ENCODE data around the gene RUNX3.

- TF ChIP-seq, protein P1, sequence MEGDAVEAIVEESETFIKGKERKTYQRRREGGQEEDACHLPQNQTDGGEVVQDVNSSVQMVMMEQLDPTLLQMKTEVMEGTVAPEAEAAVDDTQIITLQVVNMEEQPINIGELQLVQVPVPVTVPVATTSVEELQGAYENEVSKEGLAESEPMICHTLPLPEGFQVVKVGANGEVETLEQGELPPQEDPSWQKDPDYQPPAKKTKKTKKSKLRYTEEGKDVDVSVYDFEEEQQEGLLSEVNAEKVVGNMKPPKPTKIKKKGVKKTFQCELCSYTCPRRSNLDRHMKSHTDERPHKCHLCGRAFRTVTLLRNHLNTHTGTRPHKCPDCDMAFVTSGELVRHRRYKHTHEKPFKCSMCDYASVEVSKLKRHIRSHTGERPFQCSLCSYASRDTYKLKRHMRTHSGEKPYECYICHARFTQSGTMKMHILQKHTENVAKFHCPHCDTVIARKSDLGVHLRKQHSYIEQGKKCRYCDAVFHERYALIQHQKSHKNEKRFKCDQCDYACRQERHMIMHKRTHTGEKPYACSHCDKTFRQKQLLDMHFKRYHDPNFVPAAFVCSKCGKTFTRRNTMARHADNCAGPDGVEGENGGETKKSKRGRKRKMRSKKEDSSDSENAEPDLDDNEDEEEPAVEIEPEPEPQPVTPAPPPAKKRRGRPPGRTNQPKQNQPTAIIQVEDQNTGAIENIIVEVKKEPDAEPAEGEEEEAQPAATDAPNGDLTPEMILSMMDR (IDR thresholded peaks at IDR 0.05; ENCODE audit: low read depth, low read length, poor library complexity, severe bottlenecking), result no peak
- no peak for TF ChIP-seq EZH2phosphoT487 (IDR thresholded peaks at IDR 0.05; ENCODE audit: borderline replicate concordance, low read length)
Measured at GRCh38 chr1:24913616-24914225, 16.4 kb downstream of the RUNX3 start.
